Ascending aorta (tissue), 2 donors: ENCODE results near the gene MIS18A. TPM values are rescaled to one million over a fixed set of nuclear protein-coding genes. Genes with fewer than 3 reads are reported as not detected.

ENCODE experiments used
- DNase-seq, 2 donors: peaks; one replicate each; pipeline ENCODE4 v3.0.0-alpha.2; 2019; ENCODE audit warnings: low spot score in 2 of 2
- H3K27ac ChIP-seq, 2 donors: fragments of 200-600 bp; sonication (generic); one replicate each; pipeline ENCODE4 v1.5.1; 2016 to 2017; ENCODE audit warnings: mild to moderate bottlenecking in 1 of 2
- H3K27me3 ChIP-seq: fragments of 200-600 bp; sonication (generic); one replicate; pipeline ENCODE4 v1.5.1; 2017
- H3K36me3 ChIP-seq, 2 donors: fragments of 200-600 bp; sonication (generic); one replicate each; pipeline ENCODE4 v1.5.1; 2016
- H3K4me1 ChIP-seq, 2 donors: fragments of 200-600 bp; sonication (generic); one replicate each; pipeline ENCODE4 v1.5.1; 2016 to 2017; ENCODE audit warnings: mild to moderate bottlenecking in 1 of 2
- H3K4me3 ChIP-seq, 2 donors: fragments of 200-600 bp; sonication (generic); one replicate each; pipeline ENCODE4 v1.5.1; 2016 to 2017; ENCODE audit warnings: mild to moderate bottlenecking in 1 of 2
- H3K9me3 ChIP-seq, 2 donors: fragments of 200-600 bp; sonication (generic); one replicate each; pipeline ENCODE4 v1.5.1; 2016
- intact Hi-C: fragments of 100-400 bp; cut with DNase I; formaldehyde crosslinking; loops from one replicate; pipeline ENCODE4 v1.15.1; 2023
- total RNA-seq: library from RNA; depleted of rRNA; stranded (reverse); fragments of >200 nt; gene quantifications from one replicate; pipeline ENCODE4 v1.1.0, GENCODE V29; 2016
- TF ChIP-seq, protein P1 (sequence below), 3 experiments: fragments of 200-600 bp in 2 of 3; fragments of 450-650 bp in 1 of 3; sonication (generic) in 2 of 3; IDR thresholded peaks; one replicate each; pipeline ENCODE4 v1.5.1; 2016 to 2019; ENCODE audit warnings: antibody characterized with exemption in 3 of 3, mild to moderate bottlenecking in 1 of 3, moderate library complexity in 1 of 3

MIS18A gene
- total RNA-seq, 1 donor from 2014 or later: 0.64 TPM

GRCh38 chr21:32306021-32306780, 27.4 kb upstream of the MIS18A start:
- no peaks in the 10 kb centered on the region for H3K27me3 ChIP-seq
- H3K4me1 ChIP-seq: no peaks in the 10 kb centered on the region
- H3K4me3 ChIP-seq: no peak overlapping the region
- H3K27ac ChIP-seq: no peak overlapping the region
- intact Hi-C loops: no loop called here
- no peak for DNase-seq
- H3K36me3 ChIP-seq: peaks cover 18 to 33% of the 10 kb centered on the region in 2 donors
- no peaks in the 10 kb centered on the region for H3K9me3 ChIP-seq
- TF ChIP-seq, protein P1, sequence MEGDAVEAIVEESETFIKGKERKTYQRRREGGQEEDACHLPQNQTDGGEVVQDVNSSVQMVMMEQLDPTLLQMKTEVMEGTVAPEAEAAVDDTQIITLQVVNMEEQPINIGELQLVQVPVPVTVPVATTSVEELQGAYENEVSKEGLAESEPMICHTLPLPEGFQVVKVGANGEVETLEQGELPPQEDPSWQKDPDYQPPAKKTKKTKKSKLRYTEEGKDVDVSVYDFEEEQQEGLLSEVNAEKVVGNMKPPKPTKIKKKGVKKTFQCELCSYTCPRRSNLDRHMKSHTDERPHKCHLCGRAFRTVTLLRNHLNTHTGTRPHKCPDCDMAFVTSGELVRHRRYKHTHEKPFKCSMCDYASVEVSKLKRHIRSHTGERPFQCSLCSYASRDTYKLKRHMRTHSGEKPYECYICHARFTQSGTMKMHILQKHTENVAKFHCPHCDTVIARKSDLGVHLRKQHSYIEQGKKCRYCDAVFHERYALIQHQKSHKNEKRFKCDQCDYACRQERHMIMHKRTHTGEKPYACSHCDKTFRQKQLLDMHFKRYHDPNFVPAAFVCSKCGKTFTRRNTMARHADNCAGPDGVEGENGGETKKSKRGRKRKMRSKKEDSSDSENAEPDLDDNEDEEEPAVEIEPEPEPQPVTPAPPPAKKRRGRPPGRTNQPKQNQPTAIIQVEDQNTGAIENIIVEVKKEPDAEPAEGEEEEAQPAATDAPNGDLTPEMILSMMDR (IDR thresholded peaks at IDR 0.05): peak in 1 of 3 experiments; percentile 7

GRCh38 chr21:32304998-32305397, 26.1 kb upstream of the MIS18A start:
- no peaks in the 10 kb centered on the region for H3K9me3 ChIP-seq
- TF ChIP-seq, protein P1 (IDR thresholded peaks at IDR 0.05): no peak
- no peak overlapping the region for H3K4me3 ChIP-seq
- intact Hi-C loops: no loop called here
- no peak overlapping the region for H3K27ac ChIP-seq
- H3K4me1 ChIP-seq: no peaks in the 10 kb centered on the region
- no peaks in the 10 kb centered on the region for H3K27me3 ChIP-seq
- peaks cover 9 to 34% of the 10 kb centered on the region in 2 donors for H3K36me3 ChIP-seq
- DNase-seq: no peak

DNA sequence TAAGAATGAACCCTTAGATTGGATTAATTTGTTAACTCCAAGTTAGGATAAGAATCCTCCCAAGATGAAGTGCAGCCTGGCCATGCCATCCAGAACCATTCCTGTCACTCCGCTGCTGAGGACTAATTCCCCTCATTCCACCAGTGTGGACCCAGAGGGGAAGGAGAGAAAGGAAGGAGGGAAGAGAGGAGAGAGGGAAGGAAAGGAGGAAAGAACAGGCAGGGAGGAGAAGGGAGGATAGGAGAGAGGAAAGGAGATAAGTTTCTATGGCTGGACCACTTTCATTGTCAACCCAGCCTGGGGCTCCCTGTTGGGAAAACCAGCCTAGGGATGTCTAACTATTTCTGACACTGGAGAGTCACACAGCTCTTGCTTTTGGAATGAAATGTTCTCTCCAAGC, 24.5 kb upstream of the MIS18A start:
- TF ChIP-seq, protein P1 (IDR thresholded peaks at IDR 0.05): no peak
- intact Hi-C loops: no loop called here
- H3K27me3 ChIP-seq: no peaks in the 10 kb centered on the region
- no peak overlapping the region for H3K27ac ChIP-seq
- no peaks in the 10 kb centered on the region for H3K4me1 ChIP-seq
- no peak overlapping the region for H3K4me3 ChIP-seq
- H3K36me3 ChIP-seq: peaks cover 3 to 26% of the 10 kb centered on the region in 2 donors
- no peaks in the 10 kb centered on the region for H3K9me3 ChIP-seq
- DNase-seq: no peak

GRCh38 chr21:32302560-32302959, 23.7 kb upstream of the MIS18A start:
- H3K36me3 ChIP-seq: peaks cover 0 to 19% of the 10 kb centered on the region in 2 donors
- H3K9me3 ChIP-seq: no peaks in the 10 kb centered on the region
- no peaks in the 10 kb centered on the region for H3K27me3 ChIP-seq
- no peaks in the 10 kb centered on the region for H3K4me1 ChIP-seq
- no peak overlapping the region for H3K4me3 ChIP-seq
- intact Hi-C loops: no loop called here
- H3K27ac ChIP-seq: no peak overlapping the region
- TF ChIP-seq, protein P1 (IDR thresholded peaks at IDR 0.05): no peak
- no peak for DNase-seq

DNA sequence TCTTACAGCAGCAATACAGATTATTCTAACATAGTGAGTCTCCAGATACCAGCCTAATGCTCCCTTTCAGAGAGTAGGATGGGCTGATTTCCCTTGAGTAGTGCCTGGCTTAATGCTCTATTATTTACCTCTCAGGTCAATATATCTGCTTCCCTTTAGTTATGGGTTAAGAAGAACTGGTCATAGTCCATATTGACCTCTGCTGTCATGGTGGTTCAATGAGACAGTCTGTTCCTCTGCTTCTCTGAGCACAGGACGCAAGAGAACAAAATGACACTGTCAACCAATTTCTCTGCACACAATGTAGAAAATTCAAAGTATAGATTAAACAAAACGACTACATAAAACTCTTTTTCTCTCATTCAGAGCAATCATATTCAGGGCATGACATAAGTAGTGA, 22.7 kb upstream of the MIS18A start:
- H3K27me3 ChIP-seq: no peaks in the 10 kb centered on the region
- H3K9me3 ChIP-seq: no peaks in the 10 kb centered on the region
- H3K36me3 ChIP-seq: peaks cover 0 to 10% of the 10 kb centered on the region in 2 donors
- no peak overlapping the region for H3K4me3 ChIP-seq
- no peaks in the 10 kb centered on the region for H3K4me1 ChIP-seq
- no peak overlapping the region for H3K27ac ChIP-seq
- intact Hi-C loops: no loop called here
- TF ChIP-seq, protein P1 (IDR thresholded peaks at IDR 0.05): no peak
- no peak for DNase-seq
